ENCODE measurements around the gene KHK.

The KHK gene

DNA sequence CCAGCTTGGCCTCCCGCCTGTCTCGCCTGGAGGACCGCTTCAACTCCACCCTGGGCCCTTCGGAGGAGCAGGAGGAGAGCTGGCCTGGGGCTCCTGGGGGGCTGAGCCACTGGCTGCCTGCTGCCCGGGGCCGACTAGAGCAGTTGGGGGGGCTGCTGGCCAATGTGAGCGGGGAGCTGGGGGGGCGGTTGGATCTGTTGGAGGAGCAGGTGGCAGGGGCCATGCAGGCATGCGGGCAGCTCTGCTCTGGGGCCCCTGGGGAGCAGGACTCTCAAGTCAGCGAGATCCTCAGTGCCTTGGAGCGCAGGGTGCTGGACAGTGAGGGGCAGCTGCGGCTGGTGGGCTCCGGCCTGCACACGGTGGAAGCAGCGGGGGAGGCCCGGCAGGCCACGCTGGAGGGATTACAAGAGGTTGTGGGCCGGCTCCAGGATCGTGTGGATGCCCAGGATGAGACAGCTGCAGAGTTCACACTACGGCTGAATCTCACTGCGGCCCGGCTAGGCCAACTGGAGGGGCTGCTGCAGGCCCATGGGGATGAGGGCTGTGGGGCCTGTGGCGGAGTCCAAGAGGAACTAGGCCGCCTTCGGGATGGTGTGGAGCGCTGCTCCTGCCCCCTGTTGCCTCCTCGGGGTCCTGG is 3.7 kb upstream of the KHK start:
- no peak for DNase-seq

DNA sequence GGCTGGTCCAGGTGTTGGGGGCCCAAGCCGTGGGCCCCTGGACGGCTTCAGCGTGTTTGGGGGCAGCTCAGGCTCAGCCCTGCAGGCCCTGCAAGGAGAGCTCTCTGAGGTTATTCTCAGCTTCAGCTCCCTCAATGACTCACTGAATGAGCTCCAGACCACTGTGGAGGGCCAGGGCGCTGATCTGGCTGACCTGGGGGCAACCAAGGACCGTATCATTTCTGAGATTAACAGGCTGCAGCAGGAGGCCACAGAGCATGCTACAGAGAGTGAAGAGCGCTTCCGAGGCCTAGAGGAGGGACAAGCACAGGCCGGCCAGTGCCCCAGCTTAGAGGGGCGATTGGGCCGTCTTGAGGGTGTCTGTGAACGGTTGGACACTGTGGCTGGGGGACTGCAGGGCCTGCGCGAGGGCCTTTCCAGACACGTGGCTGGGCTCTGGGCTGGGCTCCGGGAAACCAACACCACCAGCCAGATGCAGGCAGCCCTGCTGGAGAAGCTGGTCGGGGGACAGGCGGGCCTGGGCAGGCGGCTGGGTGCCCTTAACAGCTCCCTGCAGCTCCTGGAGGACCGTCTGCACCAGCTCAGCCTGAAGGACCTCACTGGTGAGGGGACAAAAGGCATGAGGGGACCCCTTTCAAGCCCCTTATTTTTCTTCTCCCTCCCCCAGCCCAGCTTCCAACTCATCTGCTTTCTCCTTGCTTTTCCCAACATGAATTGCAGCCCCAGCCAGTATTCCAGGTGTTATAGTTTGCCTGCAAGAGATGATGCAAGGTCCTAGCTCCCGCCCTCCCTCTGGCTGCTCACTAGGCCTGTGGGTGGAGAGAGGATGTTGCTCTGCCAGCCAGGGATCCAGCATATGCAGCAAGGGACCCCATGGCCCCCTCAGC is 2.9 kb upstream of the KHK start:
- DNase-seq = no peak

DNA sequence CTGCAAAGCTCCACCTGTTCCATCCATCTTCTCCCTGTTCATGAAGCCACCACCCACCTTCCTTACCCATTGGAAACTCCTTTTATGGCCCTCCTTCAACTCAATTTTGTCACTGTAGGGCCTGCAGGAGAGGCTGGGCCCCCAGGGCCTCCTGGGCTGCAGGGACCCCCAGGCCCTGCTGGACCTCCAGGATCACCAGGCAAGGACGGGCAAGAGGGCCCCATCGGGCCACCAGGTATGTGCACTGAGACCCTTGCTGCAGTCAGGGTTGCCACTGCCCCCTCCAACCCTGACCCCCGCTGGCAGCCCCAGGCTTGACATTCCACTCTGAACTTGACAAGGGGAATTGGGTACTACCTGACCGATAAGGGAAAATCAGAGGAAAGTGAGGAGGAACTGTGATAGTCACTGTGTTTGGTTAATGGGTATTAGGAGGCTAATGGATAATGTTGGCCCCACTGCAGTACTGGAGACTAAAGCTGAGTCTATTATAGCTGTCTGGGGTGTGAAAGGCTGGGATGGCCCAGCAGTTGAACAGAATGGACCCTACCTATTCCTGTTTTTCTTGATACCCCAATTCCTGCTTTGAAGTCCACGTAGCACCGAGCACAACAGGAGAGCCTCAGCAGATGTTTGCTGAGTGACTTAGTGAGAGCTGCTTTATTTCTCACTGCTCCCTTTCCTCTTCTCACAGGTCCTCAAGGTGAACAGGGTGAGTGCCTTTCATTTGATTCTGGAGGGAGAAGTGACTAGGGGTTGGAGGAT is 2.1 kb upstream of the KHK start:
- no peak for DNase-seq

DNA sequence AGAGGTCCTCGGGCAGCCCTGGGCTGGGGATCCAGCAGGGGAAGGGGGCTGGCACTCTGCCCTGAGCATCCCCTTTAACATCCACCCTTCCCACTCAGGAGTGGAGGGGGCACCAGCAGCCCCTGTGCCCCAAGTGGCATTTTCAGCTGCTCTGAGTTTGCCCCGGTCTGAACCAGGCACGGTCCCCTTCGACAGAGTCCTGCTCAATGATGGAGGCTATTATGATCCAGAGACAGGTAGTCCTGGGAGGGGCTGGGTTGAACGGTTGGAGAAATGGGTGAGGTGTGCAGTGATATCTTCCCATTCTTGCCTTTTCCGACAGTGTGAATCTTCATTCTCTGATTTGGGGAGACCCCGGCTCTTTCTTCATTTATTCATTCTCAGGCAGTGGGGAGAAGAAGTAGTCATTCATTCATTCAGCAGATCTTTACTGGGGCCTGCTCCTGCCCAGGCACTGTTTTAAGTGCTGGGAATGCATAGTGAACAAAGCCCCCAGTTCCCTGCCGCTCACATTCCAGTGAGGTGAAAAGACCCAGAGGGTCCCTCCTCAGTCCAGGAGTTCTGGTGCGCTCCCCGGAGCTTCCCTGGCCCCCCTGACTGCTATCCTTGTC is 1.4 kb upstream of the KHK start:
- DNase-seq = no peak

- DNase-seq = peak; percentile 81
These were observed 891 bp upstream of the KHK start for GRCh38 chr2:27085673-27086089.

DNA sequence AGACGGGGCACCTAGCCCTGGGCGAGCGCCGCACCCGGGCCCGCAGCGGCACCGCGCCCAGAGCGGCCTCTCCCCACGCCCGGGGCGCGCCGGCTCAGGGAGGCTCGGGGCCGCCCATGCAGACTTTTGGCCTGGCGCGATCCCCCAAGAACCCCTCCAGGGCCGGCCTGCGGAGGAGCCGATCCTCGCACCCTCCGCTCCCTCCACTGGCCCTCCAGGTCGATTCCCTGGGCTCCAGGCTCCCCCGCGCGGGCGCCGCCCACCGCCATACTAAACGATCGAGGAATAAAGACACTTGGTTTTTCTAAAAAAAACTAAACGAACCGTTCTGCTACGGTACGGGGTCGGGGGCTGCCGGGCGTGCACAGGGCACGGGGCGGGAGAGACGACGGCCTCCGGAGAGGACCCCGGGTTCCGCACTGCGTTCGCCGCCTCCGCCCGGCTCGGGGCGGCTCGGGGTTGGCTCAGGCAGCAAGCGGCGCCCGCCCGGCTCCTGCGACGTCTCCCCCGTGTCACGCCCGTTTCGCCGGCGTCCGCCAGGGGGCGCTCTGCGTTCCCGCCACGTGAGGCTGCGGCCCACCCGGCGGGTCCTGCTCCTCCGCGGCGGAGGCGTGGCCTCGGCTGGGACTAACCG is 365 bp upstream of the KHK start:
- DNase-seq = peak; percentile 94

DNA sequence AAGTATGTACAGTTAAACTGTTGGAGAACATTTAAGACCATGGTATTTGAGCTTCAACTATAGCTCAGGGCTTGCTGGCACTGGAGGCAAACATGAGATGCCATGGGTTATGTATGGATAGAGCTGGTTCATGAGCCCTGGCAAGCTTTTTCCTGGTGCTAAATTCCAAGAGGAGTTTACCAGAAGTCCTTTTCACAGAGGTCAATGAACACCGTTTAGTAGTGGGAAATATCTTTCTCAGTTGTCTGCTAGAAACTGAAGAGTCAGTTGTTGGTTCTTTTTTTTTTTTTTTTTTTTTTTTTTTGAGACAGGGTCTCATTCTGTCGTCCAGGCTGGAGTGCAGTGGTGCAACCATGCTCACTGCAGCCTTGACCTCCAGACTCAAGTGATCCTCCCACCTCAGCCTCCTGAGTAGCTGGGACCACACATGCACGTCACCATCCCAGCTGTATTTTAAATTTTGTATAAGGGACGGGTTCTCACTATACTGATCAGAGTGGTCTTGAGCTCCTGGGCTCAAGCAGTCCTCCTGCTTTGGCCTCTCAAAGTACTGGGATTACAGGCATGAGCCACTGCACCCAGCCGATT is 1.3 kb downstream of the KHK start:
- DNase-seq = no peak

DNA sequence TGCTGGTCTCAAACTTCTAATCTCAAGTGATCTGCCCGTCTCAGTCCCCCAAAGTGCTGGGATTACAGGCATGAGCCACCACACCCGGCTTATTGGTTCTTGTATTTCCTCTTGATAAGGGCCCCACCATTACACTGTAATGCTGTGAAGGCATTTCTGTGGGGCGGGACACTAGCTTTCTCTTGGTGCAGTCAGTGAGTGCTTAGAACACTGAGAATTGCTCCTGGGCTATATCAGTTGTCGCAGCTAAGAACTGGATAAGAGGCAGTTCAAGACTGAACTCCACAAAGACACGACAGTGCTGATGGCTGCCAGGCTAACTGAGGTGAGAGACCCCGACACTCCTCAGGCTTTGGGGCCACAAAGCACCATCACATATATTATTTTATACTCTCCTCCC is 2.1 kb downstream of the KHK start:
- DNase-seq = peak; percentile 84

- DNase-seq = no peak
These were observed 2.8 kb downstream of the KHK start for GRCh38 chr2:27089111-27089954.

- no peak for DNase-seq
These were observed 5.4 kb downstream of the KHK start for GRCh38 chr2:27091746-27092695.

GRCh38 chr2:27092696-27093429 is 6.3 kb downstream of the KHK start:
- DNase-seq = peak; percentile 61

DNA sequence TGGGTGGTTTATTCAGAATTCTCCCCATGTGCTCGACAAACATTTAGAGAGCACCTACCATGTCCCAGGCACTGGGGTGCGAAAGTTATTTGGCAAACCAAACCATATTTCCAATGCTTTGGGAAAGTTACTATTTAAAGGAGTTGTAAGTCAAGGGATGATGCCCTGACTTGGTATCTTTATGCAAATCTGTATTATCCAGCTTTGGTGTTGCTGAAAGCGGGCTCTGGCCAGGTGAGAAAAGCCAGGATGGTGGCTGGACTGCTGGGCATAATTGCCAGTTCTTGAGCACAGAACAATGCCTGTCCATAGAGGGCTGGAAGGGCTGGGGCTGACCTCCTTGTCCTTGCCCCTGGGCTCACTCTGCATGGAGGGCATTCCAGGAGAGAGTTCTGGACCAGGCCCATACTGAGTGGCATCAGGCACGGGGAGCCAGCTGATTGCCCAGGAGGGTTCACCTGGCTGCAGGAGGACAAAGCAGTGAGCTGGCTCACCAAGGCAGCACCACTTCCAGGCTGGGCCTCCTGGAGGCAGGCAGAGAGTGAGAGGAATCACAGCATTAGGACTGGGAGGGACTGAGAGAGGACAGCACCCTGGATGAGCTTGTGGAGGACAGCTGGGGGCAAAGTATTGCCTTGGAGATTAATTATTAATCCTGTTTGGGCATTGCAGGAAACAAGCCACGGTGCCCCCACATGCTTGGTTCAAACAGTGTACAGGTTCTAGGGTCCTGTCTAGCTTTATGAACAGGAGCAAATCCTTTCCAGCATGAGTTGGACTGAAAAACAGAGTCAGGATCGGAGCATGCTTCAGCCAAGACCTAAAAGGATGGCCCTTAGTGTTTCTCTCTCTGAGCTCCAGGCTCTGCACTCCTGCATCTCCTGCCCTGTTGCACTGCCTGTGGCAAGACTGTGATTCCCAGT is 7.1 kb downstream of the KHK start:
- DNase-seq = no peak

GRCh38 chr2:27094353-27094984 is 7.9 kb downstream of the KHK start:
- no peak for DNase-seq

DNA sequence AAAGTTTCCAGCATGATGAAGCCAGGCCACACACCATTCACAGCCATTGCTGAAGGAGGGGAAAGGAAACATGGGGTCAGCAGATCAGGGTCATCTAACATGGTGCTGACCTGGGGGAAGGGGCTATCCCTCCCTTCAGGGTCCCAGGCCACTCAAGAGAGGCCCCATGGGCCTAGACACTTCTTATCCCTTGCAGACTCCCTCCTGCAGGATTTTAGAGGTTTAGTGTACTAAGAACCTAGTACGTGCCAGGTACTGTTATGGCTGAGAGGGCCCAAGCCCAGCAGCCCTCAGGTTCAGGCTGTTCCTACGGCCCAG is 8.8 kb downstream of the KHK start:
- no peak for DNase-seq

DNA sequence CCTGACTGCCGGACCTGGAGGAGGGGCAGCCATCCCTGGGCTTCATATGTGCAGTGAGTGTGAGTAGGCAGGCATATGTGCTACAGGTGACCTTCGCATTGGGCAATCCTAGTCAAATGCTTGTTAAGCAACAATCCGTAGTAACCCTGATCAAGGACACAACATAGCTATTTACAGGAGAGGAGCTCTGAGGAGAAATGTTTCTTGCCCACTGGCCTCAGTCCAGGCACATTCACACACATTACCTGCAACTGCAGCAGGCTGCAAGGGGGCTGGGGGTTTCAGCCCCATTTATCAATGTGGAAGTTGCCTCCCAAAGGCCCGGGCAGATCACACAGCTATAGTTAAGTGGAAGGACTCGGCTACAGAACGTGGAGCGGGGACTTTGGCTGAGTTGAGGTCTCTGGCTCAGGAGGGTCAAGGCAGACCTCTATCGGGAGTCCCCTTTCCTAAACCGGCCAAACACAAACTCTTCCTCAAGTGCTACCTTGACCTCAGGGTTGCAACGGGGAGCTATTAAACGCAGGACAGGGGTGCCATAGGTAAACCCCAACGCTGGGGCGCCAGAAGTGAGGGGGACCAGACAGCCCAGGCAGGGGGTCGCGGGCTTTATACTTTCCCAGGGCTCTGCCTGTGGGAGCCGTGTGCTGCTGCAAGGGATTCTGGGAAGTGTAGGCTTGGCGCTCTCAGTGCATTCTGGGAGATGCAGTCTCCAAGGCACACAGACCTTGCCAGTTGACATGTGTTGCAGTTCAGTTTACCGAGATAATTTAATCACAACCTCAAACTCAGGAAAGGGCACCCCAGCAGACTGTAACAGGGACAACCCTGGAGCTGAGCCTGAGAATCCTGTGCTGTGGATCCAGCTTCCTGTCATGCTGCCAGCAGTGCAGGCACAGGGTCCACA is 9.4 kb downstream of the KHK start:
- DNase-seq = peak; percentile 88

DNA sequence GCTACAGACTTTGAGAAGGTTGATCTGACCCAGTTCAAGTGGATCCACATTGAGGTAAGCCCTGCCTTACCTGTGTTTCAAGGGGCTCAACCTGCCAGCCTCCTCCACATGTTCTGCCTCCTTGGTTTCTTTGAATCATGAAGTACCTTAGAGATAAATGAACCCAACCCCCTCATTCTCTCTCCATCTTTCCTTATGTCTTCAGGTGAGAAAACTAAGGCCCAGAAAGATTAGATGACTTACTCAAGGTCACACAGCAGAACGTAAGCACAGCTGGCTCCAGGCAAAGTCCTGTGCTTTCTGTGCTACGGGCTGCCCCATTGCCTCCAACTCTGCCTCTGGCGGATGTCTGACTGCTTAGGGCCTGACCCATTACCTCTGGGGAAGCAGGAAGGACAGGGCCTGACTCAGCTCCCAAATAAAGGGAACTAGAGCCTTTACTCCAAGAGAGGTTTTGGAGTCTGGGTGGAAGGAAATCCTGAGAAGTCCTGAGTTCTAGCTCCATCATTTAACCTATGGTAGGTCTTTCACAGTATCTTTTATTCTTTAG is 10.3 kb downstream of the KHK start:
- DNase-seq = no peak

GRCh38 chr2:27097341-27097740 is 10.8 kb downstream of the KHK start:
- no peak for DNase-seq
